HG03354 (cell line): Measurements from ENCODE around the gene OR5AS1.
"Not testable (repeated sequence)": the region's sequence is repeated elsewhere in the genome, so short reads cannot be mapped to it uniquely, and the experiment has no call there.

ENCODE experiments used
- ATAC-seq: cut with Tn5 transposase; IDR thresholded peaks from one replicate; pipeline ENCODE4 v1.9.1; 2021; ENCODE audit warnings: mild to moderate bottlenecking; ENCODE audit not compliant: unreplicated experiment, poor library complexity, severe bottlenecking

Gene OR5AS1

GRCh38 chr11:56027354-56027753 lies at the start of gene OR5AS1:
Gene OR5AS1 (plus strand): TSS chr11:56027654. CDS start chr11:56030419, 2,765 bp downstream.
- no peak for ATAC-seq

GRCh38 chr11:55994525-55994924 lies 32.9 kb upstream of the OR5AS1 start, which contains the start of gene OR5F1:
Gene OR5F1 (minus strand): TSS chr11:55994625. CDS start chr11:55994625, 0 bp downstream.
- ATAC-seq, result no peak

GRCh38 chr11:56010716-56011115 lies 16.7 kb upstream of the OR5AS1 start:
- ATAC-seq, result no peak

- ATAC-seq, result no peak
Measured at GRCh38 chr11:56013805-56014204, 13.6 kb upstream of the OR5AS1 start.

- ATAC-seq, result no peak
Measured at GRCh38 chr11:56045538-56045937, 18.1 kb downstream of the OR5AS1 start.

- no peak for ATAC-seq
Measured at GRCh38 chr11:56048480-56048879, 21.0 kb downstream of the OR5AS1 start.

- ATAC-seq, result no peak
Measured at GRCh38 chr11:56049487-56049886, 22.0 kb downstream of the OR5AS1 start.

- ATAC-seq, result not testable (repeated sequence)
Measured at GRCh38 chr11:56056366-56056765, 28.9 kb downstream of the OR5AS1 start.

GRCh38 chr11:56057661-56058237 lies 30.3 kb downstream of the OR5AS1 start:
- ATAC-seq, result not testable (repeated sequence)

GRCh38 chr11:56058260-56058780 lies 30.9 kb downstream of the OR5AS1 start:
- not testable (repeated sequence) for ATAC-seq

- no peak for ATAC-seq
Measured at GRCh38 chr11:56066980-56067379, 39.5 kb downstream of the OR5AS1 start.
